Ovary (tissue), 3 donors: ENCODE results near the gene BST1.

Source experiments
- CTCF ChIP-seq, 3 donors: fragments of 450-650 bp in 2 of 3; fragments of 200-600 bp in 1 of 3; IDR thresholded peaks; one replicate each; pipeline versions ENCODE4 v1.5.1 to v1.8.0; 2016 to 2022; ENCODE audit warnings: antibody characterized with exemption in 3 of 3, mild to moderate bottlenecking in 1 of 3
- POLR2A ChIP-seq: fragments of 450-650 bp; IDR thresholded peaks from one replicate; pipeline ENCODE4 v1.6.1; 2017; ENCODE audit warnings: antibody characterized with exemption, mild to moderate bottlenecking, moderate library complexity
- donor health status: DM: no; HTN: no; CAD: no.

- TF ChIP-seq CTCF (IDR thresholded peaks at IDR 0.05): no peak
- no peak for TF ChIP-seq POLR2A
Measured at GRCh38 chr4:15681067-15681371, 21.8 kb upstream of the BST1 start.
